ENCODE data around the gene EGR1.

- TF ChIP-seq CTCF (conservative IDR thresholded peaks at IDR 0.05; ENCODE audit: low read length) (no peak), EZH2phosphoT487 (IDR thresholded peaks at IDR 0.05; ENCODE audit: borderline replicate concordance, low read depth, low read length) (no peak)
These were observed 5.2 kb downstream of the EGR1 start for GRCh38 chr5:138470322-138471051.

Data from OCI-LY7 (cell line).